Glomerular visceral epithelial cell (primary cell): ENCODE results near the gene NUTM2E.
"Not testable (repeated sequence)": the region's sequence is repeated elsewhere in the genome, so short reads cannot be mapped to it uniquely, and the experiment has no call there.

ENCODE experiments used
- DNase-seq: peaks from one replicate; pipeline ENCODE4 v3.0.0-alpha.2; 2016; ENCODE audit errors: extremely low spot score

NUTM2E gene

GRCh38 chr10:79826496-79827215 lies at the start of gene NUTM2E:
NUTM2E (plus strand) TSS chr10:79826739; CDS start chr10:79841741, 15,002 bp downstream.
- peak; percentile 78 for DNase-seq

- DNase-seq: not testable (repeated sequence)
Measured at GRCh38 chr10:79777997-79778396, 48.5 kb upstream of the NUTM2E start.

- DNase-seq: peak; percentile 60
Measured at GRCh38 chr10:79779310-79779938, 47.1 kb upstream of the NUTM2E start.

- not testable (repeated sequence) for DNase-seq
Measured at GRCh38 chr10:79779992-79780391, 46.5 kb upstream of the NUTM2E start.

GRCh38 chr10:79781584-79781983 lies 45.0 kb upstream of the NUTM2E start:
- not testable (repeated sequence) for DNase-seq

GRCh38 chr10:79787455-79787952 lies 39.0 kb upstream of the NUTM2E start:
- not testable (repeated sequence) for DNase-seq

- not testable (repeated sequence) for DNase-seq
Measured at GRCh38 chr10:79789351-79789750, 37.2 kb upstream of the NUTM2E start.

GRCh38 chr10:79791906-79792517 lies 34.5 kb upstream of the NUTM2E start:
- not testable (repeated sequence) for DNase-seq

GRCh38 chr10:79799337-79799736 lies 27.2 kb upstream of the NUTM2E start:
- DNase-seq: not testable (repeated sequence)

GRCh38 chr10:79805857-79806256 lies 20.7 kb upstream of the NUTM2E start:
- not testable (repeated sequence) for DNase-seq

GRCh38 chr10:79811895-79812294 lies 14.6 kb upstream of the NUTM2E start:
- DNase-seq: not testable (repeated sequence)

GRCh38 chr10:79816290-79816689 lies 10.2 kb upstream of the NUTM2E start:
- not testable (repeated sequence) for DNase-seq

- DNase-seq: not testable (repeated sequence)
Measured at GRCh38 chr10:79823387-79823786, 3.2 kb upstream of the NUTM2E start.

GRCh38 chr10:79825587-79826011 lies 940 bp upstream of the NUTM2E start:
- DNase-seq: not testable (repeated sequence)

GRCh38 chr10:79826131-79826495 lies 426 bp upstream of the NUTM2E start:
- peak; percentile 9 for DNase-seq

GRCh38 chr10:79833833-79834232 lies 7.3 kb downstream of the NUTM2E start:
- DNase-seq: not testable (repeated sequence)

- not testable (repeated sequence) for DNase-seq
Measured at GRCh38 chr10:79835891-79836290, 9.4 kb downstream of the NUTM2E start.

GRCh38 chr10:79836891-79837290 lies 10.4 kb downstream of the NUTM2E start:
- DNase-seq: not testable (repeated sequence)

- DNase-seq: not testable (repeated sequence)
Measured at GRCh38 chr10:79838441-79838840, 11.9 kb downstream of the NUTM2E start.

- not testable (repeated sequence) for DNase-seq
Measured at GRCh38 chr10:79853191-79853854, 26.8 kb downstream of the NUTM2E start.

- peak; percentile 0 for DNase-seq
Measured at GRCh38 chr10:79862269-79862668, 35.7 kb downstream of the NUTM2E start.

- not testable (repeated sequence) for DNase-seq
Measured at GRCh38 chr10:79862803-79863202, 36.3 kb downstream of the NUTM2E start.
